ENCODE measurements around the gene TAS1R2.

The TAS1R2 gene

GRCh38 chr1:18868801-18869424 is 9.5 kb upstream of the TAS1R2 start:
- CTCF ChIA-PET: interaction anchor here (1.3 to 2.0 kb wide), 2 partner anchors 15 to 38 kb away, joined by 3 to 8 read pairs; no protein-coding TSS in a partner anchor
- H3K4me3 ChIP-seq (ENCODE audit: low read depth, low read length): no peak overlapping the region
- TF ChIP-seq CTCF (IDR thresholded peaks at IDR 0.05; ENCODE audit: insufficient read depth, low read length, missing control alignments): no peak
- DNase-seq (ENCODE audit: low read depth, low spot score): no peak
- POLR2A ChIA-PET: no interaction called here

GRCh38 chr1:18868354-18868753 is 8.9 kb upstream of the TAS1R2 start:
- POLR2A ChIA-PET: no interaction called here
- no peak for TF ChIP-seq CTCF (IDR thresholded peaks at IDR 0.05; ENCODE audit: insufficient read depth, low read length, missing control alignments)
- CTCF ChIA-PET: interaction anchor here (1.3 kb wide), 1 partner anchor 39 kb away, joined by 3 read pairs; no protein-coding TSS in a partner anchor
- DNase-seq (ENCODE audit: low read depth, low spot score): no peak
- no peak overlapping the region for H3K4me3 ChIP-seq (ENCODE audit: low read depth, low read length)

GRCh38 chr1:18866846-18867245 is 7.4 kb upstream of the TAS1R2 start:
- no peak for DNase-seq (ENCODE audit: low read depth, low spot score)
- H3K4me3 ChIP-seq (ENCODE audit: low read depth, low read length): no peak overlapping the region
- TF ChIP-seq CTCF (IDR thresholded peaks at IDR 0.05; ENCODE audit: insufficient read depth, low read length, missing control alignments): no peak
- CTCF ChIA-PET: interaction anchor here (2.6 kb wide), 1 partner anchor 8 kb away, joined by 13 read pairs; no protein-coding TSS in a partner anchor
- POLR2A ChIA-PET: no interaction called here

GRCh38 chr1:18866314-18866713 is 6.9 kb upstream of the TAS1R2 start:
- ChIA-PET POLR2A (no interaction called here), CTCF (interaction anchor here (1.0 to 2.6 kb wide), 2 partner anchors 9 to 45 kb away, joined by 3 to 13 read pairs; no protein-coding TSS in a partner anchor)
- DNase-seq (ENCODE audit: low read depth, low spot score): no peak
- no peak overlapping the region for H3K4me3 ChIP-seq (ENCODE audit: low read depth, low read length)
- no peak for TF ChIP-seq CTCF (IDR thresholded peaks at IDR 0.05; ENCODE audit: insufficient read depth, low read length, missing control alignments)

- ChIA-PET POLR2A (no interaction called here), CTCF (interaction anchor here (0.7 to 2.6 kb wide), 2 partner anchors 10 to 19 kb away, joined by 3 to 13 read pairs; no protein-coding TSS in a partner anchor)
- DNase-seq (ENCODE audit: low read depth, low spot score): no peak
- H3K4me3 ChIP-seq (ENCODE audit: low read depth, low read length): no peak overlapping the region
- TF ChIP-seq CTCF (IDR thresholded peaks at IDR 0.05; ENCODE audit: insufficient read depth, low read length, missing control alignments): no peak
These were observed 5.7 kb upstream of the TAS1R2 start for GRCh38 chr1:18865176-18865575.

GRCh38 chr1:18861590-18861989 is 2.1 kb upstream of the TAS1R2 start:
- ChIA-PET CTCF (interaction anchor here (1.0 to 1.8 kb wide), 3 partner anchors 13 to 22 kb away, joined by 3 to 7 read pairs (median 3); no protein-coding TSS in a partner anchor), POLR2A (no interaction called here)
- no peak for DNase-seq (ENCODE audit: low read depth, low spot score)
- no peak for TF ChIP-seq CTCF (IDR thresholded peaks at IDR 0.05; ENCODE audit: insufficient read depth, low read length, missing control alignments)
- H3K4me3 ChIP-seq (ENCODE audit: low read depth, low read length): no peak overlapping the region

Measured in AG04449 (cell line).